ENCODE results near the gene MTMR12. TPM values are rescaled to one million over a fixed set of nuclear protein-coding genes. Genes with fewer than 3 reads are reported as not detected.

Gene MTMR12
- total and polyA plus RNA-seq, 10 of the 15 experiments (the other 5 are each of a cell fraction or from before 2014, with no cell fraction given): 5.0 to 22.9 (median 16.3) TPM

GRCh38 chr5:32301891-32302290, 10.8 kb downstream of the MTMR12 start (continued):
- TF ChIP-seq ZBTB40 (IDR thresholded peaks at IDR 0.05; ENCODE audit: borderline replicate concordance) (no peak), BMI1 (IDR thresholded peaks at IDR 0.05; ENCODE audit: borderline replicate concordance) (no peak), ETV6 (conservative IDR thresholded peaks at IDR 0.05 in 1 of 2, IDR thresholded peaks at IDR 0.05 in 1 of 2; ENCODE audit: borderline replicate concordance in 1 of 2, low read depth in 1 of 2) (no peak)

GRCh38 chr5:32299059-32299677, 13.6 kb downstream of the MTMR12 start:
- Histone ChIP-seq H3K36me3 (ENCODE audit: control insufficient read depth in 2 of 2, insufficient read depth in 2 of 2, low read length in 1 of 2) (peaks cover 4 to 5% of the 10 kb centered on the region in 2 experiments; a peak in 3 of 4 replicates), H3K4me2 (ENCODE audit: control insufficient read depth, insufficient read depth) (no peak overlapping the region), H3K9me3 (replicated peaks; ENCODE audit: control insufficient read depth, insufficient read depth, low read length) (no peaks in the 10 kb centered on the region), H3K4me3 (no peak overlapping the region), H3K27me3 (replicated peaks in 1 of 2; ENCODE audit: control insufficient read depth in 2 of 2, insufficient read depth in 2 of 2, low read length in 1 of 2) (no peaks in the 10 kb centered on the region), H4K20me1 (ENCODE audit: control insufficient read depth, insufficient read depth) (0 out of 2 replicates have a peak, but pooled peaks cover 2% of the 10 kb centered on the region), H3K4me1 (ENCODE audit: control insufficient read depth, insufficient read depth, low read length) (peaks cover 15% of the 10 kb centered on the region), H2AFZ (ENCODE audit: control insufficient read depth, low read depth, low read length) (no peak overlapping the region), H3K79me2 (ENCODE audit: control insufficient read depth, insufficient read depth, low read length) (peaks cover 22% of the 10 kb centered on the region), H3K27ac (ENCODE audit: control insufficient read depth, insufficient read depth) (no peak overlapping the region), H3K9ac (ENCODE audit: control insufficient read depth, insufficient read depth, low read length) (no peak overlapping the region)
- FAIRE-seq (no peak), ATAC-seq (no peak), DNase-seq (ENCODE audit: low read depth, low spot score) (no peak)
- WGBS (ENCODE audit: insufficient coverage, insufficient replicate concordance, low lambda C conversion rate, missing lambda C conversion rate): 97% methylated on average over 4 of the region's 4 CpGs
- POLR2A ChIA-PET: interaction anchor here (1.1 to 2.1 kb wide), 3 partner anchors 8 to 38 kb away, joined by 3 to 8 read pairs (median 3); no protein-coding TSS in a partner anchor
- no TSS peak for BruUV-seq (replicated peaks)
- in situ Hi-C loops (cut with MboI): no loop called here
- TF ChIP-seq HDAC2 (IDR thresholded peaks at IDR 0.05) (no peak), EGR1 (IDR thresholded peaks at IDR 0.05; ENCODE audit: borderline replicate concordance in 1 of 2, low read depth in 2 of 2, low read length in 2 of 2) (no peak), SMAD5 (IDR thresholded peaks at IDR 0.05; ENCODE audit: low read depth) (no peak), SUPT20H (IDR thresholded peaks at IDR 0.05; ENCODE audit: borderline replicate concordance, control insufficient read depth, low read depth, low read length) (no peak), ZBTB11 (CRISPR knock-in tag; IDR thresholded peaks at IDR 0.05) (no peak), WRNIP1 (IDR thresholded peaks at IDR 0.05; ENCODE audit: borderline replicate concordance, low read depth, low read length) (no peak)
- RAD21 ChIA-PET (ENCODE audit: unreplicated experiment): interaction anchor here (1.9 kb wide), 1 partner anchor 23 kb away, joined by 8 read pairs; no protein-coding TSS in a partner anchor
- CTCF ChIA-PET: interaction anchor here (0.9 to 1.2 kb wide), 2 partner anchors 28 to 67 kb away, joined by 3 read pairs; no protein-coding TSS in a partner anchor
- intact Hi-C loops (cut with micrococcal nuclease; ENCODE audit: unreplicated experiment): no loop called here
- SMC1A ChIA-PET (ENCODE audit: uncharacterized antibody, unreplicated experiment): interaction anchor here (0.9 to 5.6 kb wide), 4 partner anchors 11 to 18 kb away, joined by 3 to 30 read pairs (median 7); no protein-coding TSS in a partner anchor
